Measurements from ENCODE around the gene TSC1. TPM values are rescaled to one million over a fixed set of nuclear protein-coding genes. Genes with fewer than 3 reads are reported as not detected.
A peak's percentile ranks its signal among the peaks of the same experiment; 100 is the strongest.

TSC1 gene
- total RNA-seq, 1 experiment from 2014 or later: 29.4 TPM

DNA sequence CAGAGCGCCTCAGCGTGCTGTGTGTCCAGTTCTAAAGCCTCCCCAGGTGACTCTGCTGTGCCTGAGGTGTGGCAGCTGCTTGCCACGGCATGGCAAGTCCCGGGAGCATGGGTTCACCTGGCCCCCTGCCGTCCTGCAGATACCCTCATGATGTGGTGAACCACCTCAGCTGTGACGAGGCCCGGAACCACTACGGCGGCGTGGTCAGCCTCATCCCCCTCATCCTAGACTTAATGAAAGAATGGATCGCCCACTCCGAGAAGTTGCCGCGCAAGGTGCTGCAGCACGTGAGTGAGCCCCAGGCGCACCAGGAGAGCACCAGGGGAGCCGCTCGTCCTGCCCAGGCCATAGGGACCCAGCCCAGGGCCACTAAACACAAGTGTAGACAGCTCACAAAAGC is 56.3 kb downstream of the TSC1 start:
- no peak for DNase-seq (ENCODE audit: low read depth)

DNA sequence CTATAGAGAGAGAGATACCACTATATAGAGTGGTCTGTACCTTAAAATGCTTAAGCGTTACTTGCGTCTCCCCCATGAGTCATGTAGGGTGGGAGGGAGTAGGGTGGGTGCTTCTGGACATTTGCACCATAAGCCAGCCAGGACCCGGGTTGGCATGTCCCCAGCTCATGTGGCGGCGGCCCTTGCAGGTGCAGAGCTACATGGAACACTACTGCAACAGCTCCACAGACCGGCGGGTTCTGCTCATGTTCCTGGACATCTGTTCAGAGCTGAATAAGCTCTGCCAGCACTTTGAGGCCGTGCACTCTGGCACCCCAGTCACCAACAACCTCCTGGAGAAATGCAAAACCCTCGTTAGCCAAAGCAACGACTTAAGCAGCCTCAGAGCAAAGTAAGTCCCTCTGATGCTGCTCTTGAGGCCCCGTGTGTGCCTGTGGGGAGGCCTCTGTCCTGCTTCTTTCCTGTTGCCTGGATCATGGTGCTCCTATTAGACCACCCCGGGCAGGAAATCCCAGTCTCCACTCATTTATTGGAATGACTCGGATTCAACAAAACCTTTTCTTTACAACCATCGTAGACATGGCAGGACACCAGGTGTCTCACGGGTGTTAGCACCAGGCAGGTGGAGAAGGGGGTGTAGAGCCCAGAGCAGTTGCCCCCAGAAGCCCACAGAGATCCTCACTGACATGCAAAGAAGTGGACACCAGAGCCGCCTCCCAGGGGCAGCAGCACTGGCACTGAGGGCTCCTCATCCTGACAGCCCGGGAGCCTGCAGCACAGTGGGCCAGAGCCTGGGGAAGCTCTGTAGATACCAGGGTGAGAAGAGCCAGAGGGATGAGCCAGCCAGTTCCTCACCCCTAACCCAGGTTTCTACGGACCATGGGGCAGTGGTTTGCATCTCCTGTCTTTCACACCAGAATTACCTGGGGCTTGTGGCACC is 57.0 kb downstream of the TSC1 start:
- no peak for DNase-seq (ENCODE audit: low read depth)

DNA sequence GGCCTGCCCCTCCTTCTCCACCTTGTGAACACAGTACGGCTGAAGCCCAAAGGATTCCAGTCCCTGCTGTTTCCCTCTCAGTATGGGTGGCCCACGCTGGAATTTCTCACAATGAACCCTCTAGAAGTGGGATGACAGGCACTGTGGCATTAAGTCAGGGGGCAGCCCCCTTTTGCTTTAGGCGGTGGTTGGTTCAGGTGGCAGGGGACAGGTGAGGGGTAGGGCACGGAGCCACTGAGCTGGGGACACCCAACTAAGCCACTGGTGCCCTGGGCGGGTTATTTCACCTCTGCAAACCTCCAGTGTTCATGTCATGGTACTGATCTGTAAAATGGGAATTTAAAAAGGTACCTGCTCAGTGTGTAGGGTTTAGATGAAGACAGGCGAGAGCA is 58.1 kb downstream of the TSC1 start:
- no peak for DNase-seq (ENCODE audit: low read depth)

DNA sequence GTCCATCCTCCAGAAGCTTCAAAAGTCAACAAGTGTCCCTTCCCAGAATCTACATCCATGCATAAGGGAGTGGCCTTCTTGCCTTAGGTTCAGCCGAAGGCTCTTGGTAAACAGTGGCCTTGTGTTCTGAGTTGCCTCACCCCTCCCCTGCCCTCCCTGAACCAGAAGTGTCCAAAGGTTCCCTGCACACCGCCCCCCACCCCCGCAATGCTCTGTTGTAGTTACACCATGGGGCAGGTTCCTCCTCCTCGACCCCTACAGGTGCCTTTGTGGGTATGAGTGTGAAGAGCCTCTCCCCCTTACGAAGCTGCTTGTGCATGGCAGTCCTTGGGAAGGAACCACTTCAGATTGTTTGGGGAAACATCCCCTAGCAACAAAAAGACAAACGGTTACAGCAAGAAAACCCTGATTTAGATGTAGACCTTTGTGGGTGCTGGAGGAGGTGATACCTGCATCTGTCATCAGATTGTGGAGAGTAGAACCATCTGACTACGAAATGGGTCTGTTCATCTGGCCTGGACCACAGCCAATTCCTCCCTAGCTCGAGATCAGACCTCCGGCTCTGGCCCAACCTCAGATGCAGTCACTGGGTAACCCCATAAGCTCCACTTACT is 58.6 kb downstream of the TSC1 start:
- DNase-seq (ENCODE audit: low read depth): peak; percentile 18

DNA sequence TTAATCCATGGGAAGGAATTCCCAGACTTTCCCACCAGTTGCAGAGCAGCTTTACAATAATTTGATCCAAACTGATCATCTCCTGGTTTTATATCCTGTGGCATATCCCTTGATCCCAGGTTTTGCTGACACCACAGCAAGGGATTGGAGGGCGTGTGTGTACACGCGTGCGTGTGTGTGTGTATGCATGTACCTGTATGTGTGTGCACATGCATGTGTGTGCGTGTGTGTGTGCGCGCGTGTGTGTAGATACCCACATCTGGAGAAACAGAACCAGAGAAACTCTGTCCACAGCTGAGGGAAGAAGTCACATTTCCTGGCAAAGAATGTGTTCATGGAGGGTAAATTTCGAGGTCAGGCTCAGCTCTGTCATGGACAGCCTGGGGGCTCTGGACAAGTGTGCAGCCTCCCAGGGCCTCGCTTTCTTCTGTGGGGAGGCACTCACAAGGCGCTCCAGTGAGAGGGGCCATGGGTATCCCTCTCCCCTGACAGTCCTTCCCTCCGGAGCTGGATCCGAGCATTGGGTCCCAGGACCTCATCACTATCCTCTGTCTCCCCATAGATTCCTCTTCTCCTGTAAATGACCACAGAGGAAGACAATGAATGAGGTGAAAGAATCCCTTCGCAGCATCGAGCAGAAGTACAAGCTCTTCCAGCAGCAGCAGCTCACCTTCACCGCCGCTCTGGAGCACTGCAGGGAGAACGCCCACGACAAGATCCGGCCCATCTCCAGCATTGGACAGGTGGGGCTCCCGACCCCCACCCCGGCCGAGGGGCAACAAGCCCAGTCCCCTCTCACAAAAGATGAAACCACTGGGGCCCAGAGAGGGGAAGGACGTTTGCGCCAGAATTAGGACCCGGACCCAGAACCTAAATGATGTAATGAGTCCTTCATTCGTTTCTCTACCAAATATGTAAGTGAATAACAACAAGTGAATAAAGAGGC is 60.8 kb downstream of the TSC1 start:
- no peak for DNase-seq (ENCODE audit: low read depth)

DNA sequence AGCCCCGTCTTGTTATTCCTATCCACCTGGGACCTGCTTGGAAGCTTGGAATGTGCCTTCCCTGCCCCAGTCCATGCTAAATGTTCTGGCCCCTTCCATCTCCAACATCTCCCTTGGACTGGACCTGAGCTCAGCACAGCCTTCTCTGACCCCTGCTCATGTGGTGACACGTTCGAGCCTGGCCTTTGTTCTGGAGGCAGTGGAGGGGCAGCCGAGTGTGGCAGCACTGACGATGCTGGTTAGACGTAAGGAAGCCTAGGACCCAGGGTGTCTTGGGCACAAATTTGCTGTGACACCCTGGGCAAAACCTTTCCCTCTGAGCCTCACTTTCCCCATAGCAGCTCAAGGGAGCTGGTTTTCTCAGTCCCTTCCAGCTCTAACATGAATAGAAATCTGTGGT is 61.8 kb downstream of the TSC1 start:
- no peak for DNase-seq (ENCODE audit: low read depth)

DNA sequence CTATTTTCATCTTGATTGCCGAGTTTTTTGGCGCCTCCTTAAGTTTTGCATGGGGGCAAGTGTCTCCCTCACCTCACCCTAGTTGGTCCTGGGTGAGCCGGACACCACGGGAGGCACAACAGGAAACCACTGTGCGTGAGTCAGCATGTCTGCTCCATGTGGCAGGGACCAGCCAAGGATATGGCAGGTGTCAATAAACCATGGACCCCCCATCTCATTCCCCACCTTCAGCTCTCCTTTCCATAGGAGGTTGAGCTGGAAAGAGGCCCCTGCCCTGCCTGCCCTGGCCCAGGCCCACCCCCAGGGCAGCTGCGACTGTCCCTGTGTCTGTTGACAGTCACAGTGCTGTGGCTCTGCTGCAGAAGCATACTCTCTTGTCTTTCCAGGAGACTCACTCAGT is 62.6 kb downstream of the TSC1 start:
- peak; percentile 30 for DNase-seq (ENCODE audit: low read depth)

DNA sequence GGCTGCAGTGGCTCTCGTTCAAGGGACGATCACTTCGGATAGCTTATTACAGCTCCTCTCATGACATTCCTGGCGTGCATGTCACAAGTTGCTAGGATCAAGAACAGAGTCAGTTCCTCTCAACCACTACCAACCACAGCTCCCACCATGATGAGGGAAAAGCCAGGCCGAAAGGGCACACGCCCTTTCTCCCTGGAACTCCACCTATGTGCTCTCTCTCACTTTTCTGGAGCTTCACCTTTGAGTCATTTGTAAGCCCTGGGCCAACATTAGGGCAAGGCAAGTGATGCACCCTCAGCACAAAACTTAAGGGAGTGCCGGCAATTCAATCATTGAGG is 64.1 kb downstream of the TSC1 start:
- DNase-seq (ENCODE audit: low read depth): peak; percentile 41

DNA sequence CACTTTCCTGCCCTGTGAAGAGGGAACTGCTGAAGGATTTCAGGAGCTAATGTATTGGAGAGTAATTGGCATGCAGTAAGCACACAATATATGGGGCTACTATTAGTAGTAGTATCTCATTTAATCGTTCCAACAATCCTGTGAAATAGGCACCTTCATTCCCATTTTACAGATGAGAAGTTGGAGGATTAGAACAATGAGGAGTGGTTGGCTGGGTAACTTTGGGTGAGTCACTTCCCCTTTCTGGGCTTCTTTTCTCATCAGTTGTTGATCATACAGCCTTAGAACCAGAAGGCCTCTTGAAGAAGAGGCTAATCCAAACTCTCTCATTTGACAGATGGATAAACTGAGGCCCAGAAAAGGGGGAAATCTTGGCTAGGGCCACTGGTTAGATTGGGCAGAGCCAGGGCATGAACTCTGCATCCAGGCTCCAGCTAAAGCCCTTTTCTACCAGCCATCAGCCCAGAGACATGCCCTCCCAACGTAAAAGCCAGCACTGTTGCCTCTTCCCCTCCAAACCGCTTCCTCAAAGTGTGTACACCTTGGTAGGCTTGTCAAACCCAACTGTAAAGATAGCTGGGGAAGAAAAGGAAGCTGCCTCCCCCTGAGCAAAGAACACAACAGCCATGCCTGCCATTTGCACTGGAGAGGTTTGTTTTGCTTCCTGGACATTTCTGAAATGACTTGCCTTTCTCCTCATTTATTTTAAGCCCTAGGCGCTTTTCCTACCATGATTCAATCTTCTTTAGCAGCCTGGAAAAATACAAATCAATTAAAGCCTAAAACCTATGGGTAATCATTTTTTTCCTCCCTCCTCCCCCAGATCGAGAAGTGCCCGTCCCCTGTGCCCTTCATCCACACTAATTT is 64.7 kb downstream of the TSC1 start:
- peak; percentile 23 for DNase-seq (ENCODE audit: low read depth)

DNA sequence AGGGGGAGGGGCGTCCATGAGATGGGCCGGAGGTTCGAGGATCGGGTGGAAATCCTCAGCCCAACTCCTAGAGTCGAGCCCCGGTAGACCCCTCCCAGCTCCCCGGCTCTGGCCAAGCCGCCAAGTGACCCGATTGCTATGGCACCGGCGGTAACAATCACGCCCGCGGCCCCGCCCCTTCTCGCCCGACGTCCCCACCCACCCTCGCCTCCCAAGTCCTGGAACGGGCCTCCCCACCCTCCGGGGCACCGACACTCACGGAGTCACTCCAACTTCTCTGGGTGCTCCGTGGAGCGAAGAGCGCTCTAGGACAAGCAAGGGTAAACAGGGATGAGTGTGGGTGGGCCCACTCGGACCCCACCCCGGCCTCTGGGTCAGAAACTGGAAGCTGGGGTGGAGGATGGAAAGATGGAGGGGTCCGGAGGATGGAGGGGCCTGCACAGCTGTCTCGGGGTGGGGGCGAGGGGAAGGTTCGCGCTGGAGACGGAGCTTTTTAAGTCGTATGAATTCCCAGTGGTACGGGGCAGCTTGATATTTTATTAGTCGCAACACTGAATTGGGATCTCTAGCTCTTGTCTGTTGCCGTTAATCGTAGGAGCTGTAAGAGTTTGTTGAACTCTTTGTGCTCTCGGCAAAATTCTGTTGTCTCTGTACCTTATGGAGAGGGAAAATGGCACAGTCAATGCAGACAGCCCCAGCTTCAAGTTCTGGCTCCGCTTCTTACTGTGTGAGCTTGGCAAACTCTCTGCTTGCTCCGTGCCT is 65.5 kb downstream of the TSC1 start, which contains the start of gene SPACA9:
Gene SPACA9 (plus strand): TSS at position 204 of the 762 bp plus-strand sequence. CDS start 5,050 bp downstream, outside the sequence.
- peak; percentile 63 for DNase-seq (ENCODE audit: low read depth)

DNA sequence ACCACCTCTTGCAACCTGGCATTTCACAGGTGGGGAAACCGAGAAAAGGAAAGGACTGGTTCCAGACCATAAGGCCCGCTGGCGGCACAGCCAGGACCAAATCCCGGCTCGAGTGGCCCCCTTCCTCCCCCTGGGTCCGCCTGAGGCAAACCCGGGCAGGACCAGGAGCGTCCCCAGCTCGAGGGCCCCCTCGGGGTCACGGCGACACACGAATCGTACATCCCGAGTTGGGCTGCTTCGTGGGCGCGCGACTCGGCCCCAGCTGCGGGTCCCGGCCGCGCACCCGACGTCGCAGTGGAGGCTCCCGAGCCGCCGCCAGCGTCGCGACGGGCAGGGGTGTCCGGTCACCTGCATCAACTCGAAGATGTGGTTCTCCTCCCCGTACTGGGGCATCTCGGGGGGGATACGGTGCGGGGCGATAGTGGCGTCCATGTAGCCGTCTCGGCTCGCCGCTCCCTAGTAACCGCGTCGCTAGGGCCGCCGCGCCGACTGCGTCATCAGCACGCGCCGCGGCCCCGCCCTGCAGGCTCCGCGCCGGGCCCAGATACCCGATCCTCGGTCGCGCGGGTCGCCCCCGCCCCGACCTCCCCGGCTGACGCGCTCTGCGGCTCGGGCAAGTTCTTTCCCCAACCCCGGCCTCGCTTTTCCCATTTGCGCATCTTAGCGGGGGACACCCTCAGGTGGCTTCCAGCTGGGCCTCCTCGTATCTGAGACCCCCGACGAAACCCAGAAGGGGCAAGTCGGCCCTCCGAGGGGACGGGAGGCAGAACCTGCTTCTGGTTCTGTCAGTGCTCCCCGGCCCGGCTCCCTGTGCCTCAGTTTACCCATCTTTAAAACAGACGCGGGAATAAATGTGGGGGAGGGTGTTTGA is 66.4 kb downstream of the TSC1 start, which contains the start of gene AK8:
Gene AK8 (minus strand): TSS at position 461 of the 871 bp plus-strand sequence. CDS start 29 bp downstream, at position 432.
- peak; percentile 66 for DNase-seq (ENCODE audit: low read depth)

DNA sequence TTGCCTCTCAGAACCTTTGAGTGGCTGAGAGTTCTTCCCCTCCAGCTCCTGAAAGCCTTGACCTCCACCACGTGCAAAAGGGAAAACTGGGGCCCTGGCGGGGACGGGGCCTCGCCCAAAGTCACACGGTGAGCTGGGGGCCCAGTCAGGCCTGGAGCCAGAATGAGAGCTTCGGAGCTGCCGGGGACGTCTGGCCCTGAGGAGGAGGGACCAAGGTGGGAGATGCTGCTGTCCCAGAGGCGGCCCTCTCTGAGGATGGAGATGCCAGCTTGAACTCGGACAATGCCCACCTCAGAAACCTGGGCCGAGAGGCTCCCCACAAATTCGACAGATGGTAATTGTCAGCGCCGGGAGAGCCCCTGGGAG is 67.0 kb downstream of the TSC1 start:
- DNase-seq (ENCODE audit: low read depth): no peak

DNA sequence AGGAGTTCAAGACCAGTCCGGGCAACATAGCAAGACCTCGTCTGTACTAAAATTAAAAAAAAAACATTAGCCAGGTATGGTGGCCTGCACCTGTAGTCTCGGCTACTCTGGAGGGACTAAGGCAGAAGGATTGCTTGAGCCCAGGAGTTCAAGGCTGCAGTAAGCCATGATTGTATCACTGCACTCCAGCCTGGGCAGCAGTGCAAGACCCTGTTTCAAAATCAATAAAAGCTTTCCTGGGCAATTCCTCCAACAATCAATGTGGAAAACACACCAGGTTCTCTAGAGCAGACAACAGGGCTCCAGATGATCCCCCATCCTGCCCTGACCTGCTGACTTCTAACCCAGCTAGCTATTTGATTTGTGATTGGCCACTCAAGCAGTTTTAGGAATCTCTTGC is 67.6 kb downstream of the TSC1 start:
- no peak for DNase-seq (ENCODE audit: low read depth)

DNA sequence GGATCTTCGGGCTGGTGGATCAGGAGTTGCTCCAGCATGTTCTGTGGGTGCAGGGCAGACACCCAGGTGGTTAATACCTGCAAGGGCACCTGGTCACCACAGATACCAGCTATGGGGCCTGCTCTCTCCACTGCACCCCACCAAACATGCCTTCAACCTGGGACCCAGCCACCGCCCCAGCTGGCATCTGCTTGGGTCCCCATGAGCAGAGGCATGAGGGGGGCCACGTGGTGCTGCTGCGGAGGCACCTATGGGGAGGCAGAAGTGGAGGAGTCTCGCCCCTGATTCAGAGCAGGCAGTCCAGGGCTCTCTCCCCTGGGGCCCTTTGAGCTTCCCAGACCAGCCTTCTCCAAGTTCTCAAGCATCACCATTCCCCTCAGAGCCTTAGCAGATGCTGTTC is 69.3 kb downstream of the TSC1 start:
- no peak for DNase-seq (ENCODE audit: low read depth)

DNA sequence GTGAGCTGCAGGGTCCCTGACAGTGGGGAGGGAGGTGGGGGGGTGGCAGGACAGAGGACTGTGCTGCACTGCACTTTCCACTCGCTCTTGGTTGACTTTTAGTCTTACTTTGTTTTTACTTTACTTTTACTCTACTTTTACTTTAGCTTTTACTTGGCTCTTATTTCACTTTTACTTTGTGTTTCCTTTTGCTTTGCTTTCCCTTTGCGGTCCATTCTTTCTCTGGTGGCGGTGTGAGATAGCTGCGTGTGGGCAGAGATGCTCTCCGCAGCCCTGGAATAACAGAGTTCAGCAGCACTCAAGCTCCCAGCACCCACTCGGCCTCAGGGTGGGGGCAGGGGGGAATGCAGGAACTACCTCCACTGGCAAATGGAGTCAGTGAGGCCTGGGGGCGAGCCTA is 71.0 kb downstream of the TSC1 start:
- no peak for DNase-seq (ENCODE audit: low read depth)

DNA sequence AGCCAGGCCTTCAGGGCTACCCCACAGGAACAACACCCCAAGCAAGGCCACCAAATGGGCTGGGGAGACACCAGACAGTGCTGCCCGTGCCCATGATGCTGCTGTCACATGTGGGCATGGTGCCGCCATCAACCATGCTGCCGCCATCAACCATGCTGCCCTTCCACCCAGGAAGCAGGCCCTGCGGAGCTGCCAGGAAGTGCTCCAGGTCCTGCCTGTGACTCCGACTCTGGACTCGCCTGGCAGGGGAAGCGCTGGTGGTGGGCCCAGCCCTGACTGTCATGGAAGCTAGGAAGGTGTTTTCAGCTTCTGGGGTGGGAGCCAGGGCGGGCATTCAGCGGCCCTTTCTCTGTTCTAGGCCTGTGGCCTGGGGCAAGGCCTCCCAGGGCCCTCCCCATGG is 75.2 kb downstream of the TSC1 start:
- DNase-seq (ENCODE audit: low read depth): no peak

DNA sequence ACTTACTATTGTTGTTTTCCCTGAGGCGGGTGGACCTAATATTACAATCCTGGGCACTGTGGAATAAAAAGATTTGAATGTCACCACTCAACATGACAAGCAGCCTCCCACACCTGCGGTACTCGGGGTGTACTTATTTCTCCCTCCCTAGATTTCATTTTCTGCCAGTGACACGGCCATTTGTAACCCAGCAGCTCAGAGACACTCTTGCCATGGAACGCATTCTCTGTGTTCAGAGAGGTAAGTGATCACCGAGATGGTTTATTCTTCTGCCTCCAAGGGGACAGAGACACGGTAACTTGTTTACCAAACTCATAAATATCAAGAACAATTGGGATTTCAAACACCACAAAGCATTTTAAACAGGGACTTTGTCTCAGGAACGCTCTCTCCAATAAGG is 77.5 kb downstream of the TSC1 start:
- no peak for DNase-seq (ENCODE audit: low read depth)

DNA sequence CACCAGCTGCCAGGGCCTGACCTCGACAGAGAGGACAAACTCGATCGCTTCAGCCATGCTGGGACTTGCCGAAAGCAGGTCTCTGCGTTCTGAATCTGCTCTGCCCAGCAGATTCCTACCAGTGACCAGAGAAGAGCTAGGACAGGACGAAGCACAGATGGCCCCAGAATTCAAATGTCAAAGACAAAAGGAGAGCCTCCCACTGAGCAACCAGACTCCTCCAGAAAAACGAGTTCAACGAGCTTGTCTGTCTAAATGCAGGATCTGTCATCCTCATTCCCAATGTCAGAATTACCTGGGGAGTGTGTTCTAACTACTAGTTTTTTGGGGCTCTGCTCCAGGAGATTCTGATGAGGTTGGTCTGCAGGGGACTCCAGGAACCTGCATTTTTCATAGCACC is 79.7 kb downstream of the TSC1 start:
- DNase-seq (ENCODE audit: low read depth): no peak

DNA sequence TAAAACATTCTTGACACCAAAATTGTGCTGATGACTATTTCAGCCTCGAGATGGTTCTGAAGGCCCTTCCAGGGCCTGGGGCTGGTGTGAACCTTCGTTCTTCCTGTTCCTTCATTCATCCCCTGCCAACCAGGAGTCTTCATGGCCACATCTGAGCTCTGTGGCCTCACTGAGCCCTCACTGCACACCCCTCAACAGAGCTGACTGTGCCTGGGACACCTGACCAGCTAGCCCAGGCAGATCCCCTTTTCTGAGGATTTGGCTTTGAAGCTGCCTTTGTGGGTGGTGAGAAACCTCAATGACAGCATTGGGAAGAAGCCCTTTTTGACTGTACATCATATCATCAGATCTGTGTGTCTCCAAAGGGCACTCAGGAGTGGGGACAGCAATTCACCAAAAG is 80.1 kb downstream of the TSC1 start:
- DNase-seq (ENCODE audit: low read depth): no peak
